HG03196 (cell line): Measurements from ENCODE around the gene OGDH.
A peak's percentile ranks its signal among the peaks of the same experiment; 100 is the strongest.
"Not testable (repeated sequence)": the region's sequence is repeated elsewhere in the genome, so short reads cannot be mapped to it uniquely, and the experiment has no call there.

Source experiments
- ATAC-seq: cut with Tn5 transposase; IDR thresholded peaks from one replicate; pipeline ENCODE4 v1.9.1; 2021; ENCODE audit not compliant: unreplicated experiment

The OGDH gene

GRCh38 chr7:44606341-44607140, at the start of gene OGDH:
Gene OGDH, plus strand, starts transcription at chr7:44606627. Its CDS starts 17,717 bp downstream, at chr7:44624344.
- peak; percentile 94 for ATAC-seq

- ATAC-seq, result no peak
Observed at GRCh38 chr7:44557485-44557884, 48.9 kb upstream of the OGDH start.

- no peak for ATAC-seq
Observed at GRCh38 chr7:44559485-44559884, 46.9 kb upstream of the OGDH start.

GRCh38 chr7:44561481-44561880, 44.9 kb upstream of the OGDH start:
- no peak for ATAC-seq

GRCh38 chr7:44561962-44562621, 44.3 kb upstream of the OGDH start:
- no peak for ATAC-seq

GRCh38 chr7:44562622-44562962, 43.8 kb upstream of the OGDH start:
- ATAC-seq, result not testable (repeated sequence)

GRCh38 chr7:44563171-44563679, 43.2 kb upstream of the OGDH start:
- ATAC-seq, result no peak

- ATAC-seq, result no peak
Observed at GRCh38 chr7:44564606-44565005, 41.8 kb upstream of the OGDH start.

GRCh38 chr7:44565097-44565794, 41.2 kb upstream of the OGDH start:
- peak; percentile 63 for ATAC-seq

- peak; percentile 21 for ATAC-seq
Observed at GRCh38 chr7:44565795-44566559, 40.5 kb upstream of the OGDH start.

- no peak for ATAC-seq
Observed at GRCh38 chr7:44566680-44567079, 39.7 kb upstream of the OGDH start.

GRCh38 chr7:44567884-44568283, 38.5 kb upstream of the OGDH start:
- ATAC-seq, result no peak

GRCh38 chr7:44568771-44569560, 37.5 kb upstream of the OGDH start:
- ATAC-seq, result no peak

- ATAC-seq, result no peak
Observed at GRCh38 chr7:44569959-44570358, 36.5 kb upstream of the OGDH start.

GRCh38 chr7:44572771-44573170, 33.7 kb upstream of the OGDH start:
- no peak for ATAC-seq

GRCh38 chr7:44573464-44574286, 32.8 kb upstream of the OGDH start, which contains the start of gene DDX56:
Gene DDX56, minus strand, starts transcription at chr7:44573908. Its CDS starts 13 bp downstream, at chr7:44573895.
- peak; percentile 92 for ATAC-seq

- no peak for ATAC-seq
Observed at GRCh38 chr7:44574287-44574872, 32.0 kb upstream of the OGDH start.

- no peak for ATAC-seq
Observed at GRCh38 chr7:44575054-44575453, 31.4 kb upstream of the OGDH start.

GRCh38 chr7:44576228-44576627, 30.2 kb upstream of the OGDH start:
- ATAC-seq, result no peak
